SK-N-SH treated with all-trans-retinoic acid at 6 μM for 48 hours (cell line): ENCODE measurements around the gene SPTB.

Experiments
- RARB ChIP-seq: fragments of 250-450 bp; sonication (Bioruptor Pico); IDR thresholded peaks from 2 replicates; pipeline ENCODE4 v1.8.0; 2021; ENCODE audit warnings: mild to moderate bottlenecking, moderate library complexity
- TOX ChIP-seq: fragments of 250-450 bp; sonication (Bioruptor Pico); IDR thresholded peaks from 2 replicates; pipeline ENCODE4 v1.8.0; 2021; ENCODE audit warnings: mild to moderate bottlenecking, moderate library complexity, borderline replicate concordance
- ZFP30 ChIP-seq: fragments of 450-650 bp; formaldehyde crosslinking; IDR thresholded peaks from 2 replicates; pipeline ENCODE4 v1.5.0; 2022; ENCODE audit warnings: mild to moderate bottlenecking, moderate library complexity
- TF ChIP-seq, protein P1 (sequence below): fragments of 250-450 bp; sonication (Bioruptor Pico); IDR thresholded peaks from 2 replicates; pipeline ENCODE4 v1.8.0; 2020; ENCODE audit warnings: mild to moderate bottlenecking, moderate library complexity, borderline replicate concordance

DNA sequence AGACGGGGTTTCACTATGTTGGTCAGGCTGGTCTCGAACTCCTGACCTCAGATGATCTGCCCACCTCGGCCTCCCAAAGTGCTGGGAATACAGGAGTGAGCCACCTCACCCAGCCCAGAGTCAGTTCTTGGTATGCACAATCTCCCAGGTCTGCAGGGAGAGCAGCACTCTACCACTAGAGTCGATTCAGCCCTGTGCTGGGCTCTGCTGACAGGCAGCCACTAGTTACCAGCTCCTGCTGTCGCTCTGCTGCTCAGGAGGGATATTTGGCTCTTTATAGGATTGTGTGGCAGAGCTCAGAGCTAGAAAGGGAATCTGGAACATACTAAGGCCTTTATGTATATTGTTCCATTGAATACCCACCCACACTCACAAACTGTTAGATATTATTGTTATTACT is 44.3 kb downstream of the SPTB start:
- TF ChIP-seq, protein P1, sequence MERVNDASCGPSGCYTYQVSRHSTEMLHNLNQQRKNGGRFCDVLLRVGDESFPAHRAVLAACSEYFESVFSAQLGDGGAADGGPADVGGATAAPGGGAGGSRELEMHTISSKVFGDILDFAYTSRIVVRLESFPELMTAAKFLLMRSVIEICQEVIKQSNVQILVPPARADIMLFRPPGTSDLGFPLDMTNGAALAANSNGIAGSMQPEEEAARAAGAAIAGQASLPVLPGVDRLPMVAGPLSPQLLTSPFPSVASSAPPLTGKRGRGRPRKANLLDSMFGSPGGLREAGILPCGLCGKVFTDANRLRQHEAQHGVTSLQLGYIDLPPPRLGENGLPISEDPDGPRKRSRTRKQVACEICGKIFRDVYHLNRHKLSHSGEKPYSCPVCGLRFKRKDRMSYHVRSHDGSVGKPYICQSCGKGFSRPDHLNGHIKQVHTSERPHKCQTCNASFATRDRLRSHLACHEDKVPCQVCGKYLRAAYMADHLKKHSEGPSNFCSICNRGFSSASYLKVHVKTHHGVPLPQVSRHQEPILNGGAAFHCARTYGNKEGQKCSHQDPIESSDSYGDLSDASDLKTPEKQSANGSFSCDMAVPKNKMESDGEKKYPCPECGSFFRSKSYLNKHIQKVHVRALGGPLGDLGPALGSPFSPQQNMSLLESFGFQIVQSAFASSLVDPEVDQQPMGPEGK (CRISPR knock-in tag): no peak
- TF ChIP-seq TOX (CRISPR knock-in tag): no peak
- no peak for TF ChIP-seq ZFP30 (CRISPR knock-in tag)
- TF ChIP-seq RARB (CRISPR knock-in tag): no peak
